Ammon's horn (tissue), 1 donor: ENCODE results near the gene ITGB4.
A peak's percentile ranks its signal among the peaks of the same experiment; 100 is the strongest.
"Not testable (repeated sequence)": the region's sequence is repeated elsewhere in the genome, so short reads cannot be mapped to it uniquely, and the experiment has no call there.

Experiments
- DNase-seq: peaks from one replicate; pipeline ENCODE4 v3.0.0-alpha.2; 2016; ENCODE audit warnings: low spot score

The ITGB4 gene

GRCh38 chr17:75753514-75754377 lies 32.5 kb downstream of the ITGB4 start:
- DNase-seq = peak; percentile 81

- DNase-seq = no peak
Measured at GRCh38 chr17:75754378-75755204, 33.3 kb downstream of the ITGB4 start.

- no peak for DNase-seq
Measured at GRCh38 chr17:75755205-75755901, 34.1 kb downstream of the ITGB4 start.

- no peak for DNase-seq
Measured at GRCh38 chr17:75755990-75756389, 34.7 kb downstream of the ITGB4 start.

GRCh38 chr17:75756451-75757085 lies 35.3 kb downstream of the ITGB4 start:
- DNase-seq = no peak

GRCh38 chr17:75757086-75757681 lies 35.9 kb downstream of the ITGB4 start:
- no peak for DNase-seq

- no peak for DNase-seq
Measured at GRCh38 chr17:75758131-75758905, 37.1 kb downstream of the ITGB4 start.

GRCh38 chr17:75759457-75759856 lies 38.2 kb downstream of the ITGB4 start:
- DNase-seq = no peak

- DNase-seq = not testable (repeated sequence)
Measured at GRCh38 chr17:75759978-75760640, 38.9 kb downstream of the ITGB4 start.

GRCh38 chr17:75762513-75763268 lies 41.4 kb downstream of the ITGB4 start:
- no peak for DNase-seq

- no peak for DNase-seq
Measured at GRCh38 chr17:75763269-75763607, 42.0 kb downstream of the ITGB4 start.

GRCh38 chr17:75763613-75764416 lies 42.6 kb downstream of the ITGB4 start:
- no peak for DNase-seq

- DNase-seq = no peak
Measured at GRCh38 chr17:75764417-75764710, 43.1 kb downstream of the ITGB4 start.

- peak; percentile 67 for DNase-seq
Measured at GRCh38 chr17:75764711-75765421, 43.6 kb downstream of the ITGB4 start, which contains the start of gene GALK1. GALK1 (minus strand) TSS chr17:75765192; CDS start chr17:75765136, 56 bp downstream.

GRCh38 chr17:75765981-75766380 lies 44.7 kb downstream of the ITGB4 start:
- DNase-seq = no peak

- DNase-seq = no peak
Measured at GRCh38 chr17:75767881-75768280, 46.6 kb downstream of the ITGB4 start.

- no peak for DNase-seq
Measured at GRCh38 chr17:75769536-75769935, 48.3 kb downstream of the ITGB4 start.
